Measurements from ENCODE around the gene SMYD3. TPM values are rescaled to one million over a fixed set of nuclear protein-coding genes. Genes with fewer than 3 reads are reported as not detected.

Gene SMYD3
- total RNA-seq, 1 donor from 2014 or later = 27.2 TPM

GRCh38 chr1:246416261-246416660, 90.8 kb downstream of the SMYD3 start:
- Histone ChIP-seq H3K9me3 (no peaks in the 10 kb centered on the region), H3K4me3 (no peak overlapping the region), H3K27ac (no peak overlapping the region), H3K27me3 (no peaks in the 10 kb centered on the region), H3K36me3 (no peaks in the 10 kb centered on the region), H3K4me1 (no peaks in the 10 kb centered on the region)
- DNase-seq (no peak), ATAC-seq (no peak)
- intact Hi-C loops (cut with DNase I) = no loop called here
- TF ChIP-seq CTCF (IDR thresholded peaks at IDR 0.05) = no peak

- intact Hi-C loops (cut with DNase I) = no loop called here
- H3K4me1 ChIP-seq = no peaks in the 10 kb centered on the region
- no peak overlapping the region for H3K4me3 ChIP-seq
- H3K36me3 ChIP-seq = no peaks in the 10 kb centered on the region
- no peaks in the 10 kb centered on the region for H3K9me3 ChIP-seq
- no peaks in the 10 kb centered on the region for H3K27me3 ChIP-seq
- TF ChIP-seq CTCF (IDR thresholded peaks at IDR 0.05) = no peak
- DNase-seq (no peak), ATAC-seq (no peak)
- H3K27ac ChIP-seq = no peak overlapping the region
Observed at GRCh38 chr1:246415028-246415427, 92.1 kb downstream of the SMYD3 start.

GRCh38 chr1:246413430-246413829, 93.6 kb downstream of the SMYD3 start:
- no peak for DNase-seq
- Histone ChIP-seq H3K9me3 (no peaks in the 10 kb centered on the region), H3K4me1 (no peaks in the 10 kb centered on the region), H3K27me3 (no peaks in the 10 kb centered on the region), H3K4me3 (no peak overlapping the region), H3K36me3 (no peaks in the 10 kb centered on the region), H3K27ac (no peak overlapping the region)
- no peak for ATAC-seq
- intact Hi-C loops (cut with DNase I) = no loop called here
- TF ChIP-seq CTCF (IDR thresholded peaks at IDR 0.05) = no peak

GRCh38 chr1:246404078-246404477, 103.0 kb downstream of the SMYD3 start:
- Histone ChIP-seq H3K27ac (no peak overlapping the region), H3K4me1 (no peaks in the 10 kb centered on the region), H3K4me3 (no peak overlapping the region), H3K9me3 (no peaks in the 10 kb centered on the region), H3K27me3 (no peaks in the 10 kb centered on the region), H3K36me3 (no peaks in the 10 kb centered on the region)
- intact Hi-C loops (cut with DNase I) = no loop called here
- no peak for ATAC-seq
- no peak for DNase-seq
- TF ChIP-seq CTCF (IDR thresholded peaks at IDR 0.05) = no peak

- TF ChIP-seq CTCF (IDR thresholded peaks at IDR 0.05) = no peak
- Histone ChIP-seq H3K27me3 (no peaks in the 10 kb centered on the region), H3K4me1 (no peaks in the 10 kb centered on the region), H3K36me3 (no peaks in the 10 kb centered on the region), H3K9me3 (no peaks in the 10 kb centered on the region), H3K4me3 (no peak overlapping the region), H3K27ac (no peak overlapping the region)
- DNase-seq = no peak
- ATAC-seq = no peak
- intact Hi-C loops (cut with DNase I) = no loop called here
Observed at GRCh38 chr1:246398126-246398813, 108.8 kb downstream of the SMYD3 start.

GRCh38 chr1:246397046-246397445, 110.0 kb downstream of the SMYD3 start:
- Histone ChIP-seq H3K9me3 (no peaks in the 10 kb centered on the region), H3K4me3 (no peak overlapping the region), H3K27ac (no peak overlapping the region), H3K36me3 (no peaks in the 10 kb centered on the region), H3K27me3 (no peaks in the 10 kb centered on the region), H3K4me1 (no peaks in the 10 kb centered on the region)
- no peak for TF ChIP-seq CTCF (IDR thresholded peaks at IDR 0.05)
- DNase-seq (no peak), ATAC-seq (no peak)
- intact Hi-C loops (cut with DNase I) = no loop called here
